ENCODE results near the gene UST.

The UST gene

DNA sequence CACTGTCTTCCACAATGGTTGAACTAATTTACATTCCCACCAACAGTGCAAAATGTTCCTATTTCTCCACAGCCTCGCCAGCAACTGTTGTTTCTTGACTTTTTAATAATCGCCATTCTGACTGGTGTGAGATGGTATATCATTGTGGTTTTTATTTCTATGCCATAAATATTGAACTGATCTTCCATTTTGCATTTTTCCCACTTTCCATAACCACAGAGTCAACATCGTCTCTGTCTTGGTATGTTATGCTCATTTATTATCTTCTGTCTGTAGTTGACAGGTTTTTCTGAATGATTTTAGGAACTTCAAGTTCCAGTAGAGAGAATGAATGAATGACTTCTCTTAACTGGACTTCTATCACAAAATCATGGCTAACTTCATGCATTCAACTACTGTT, 259.8 kb downstream of the UST start:
- no peak for DNase-seq (ENCODE audit: low read depth)

DNA sequence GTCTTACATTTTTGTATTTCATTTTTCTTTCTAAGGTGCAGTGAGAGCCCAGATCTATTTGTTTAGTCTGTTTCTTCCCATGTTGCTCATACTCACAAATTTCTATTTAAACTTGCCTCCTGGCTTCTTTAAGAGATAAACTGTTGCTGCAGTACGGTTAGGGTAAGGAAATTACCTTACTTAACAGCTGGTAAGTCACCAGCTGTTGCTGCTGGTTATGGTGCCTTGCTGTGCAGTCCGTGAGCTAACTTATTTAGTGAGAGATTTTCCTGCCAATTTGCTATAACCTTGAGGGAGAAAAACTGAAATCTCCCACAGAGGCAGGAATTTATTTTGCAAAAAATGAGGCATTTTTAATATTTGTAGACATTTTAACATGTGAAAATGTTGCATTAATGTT, 261.0 kb downstream of the UST start:
- DNase-seq (ENCODE audit: low read depth) = no peak

DNA sequence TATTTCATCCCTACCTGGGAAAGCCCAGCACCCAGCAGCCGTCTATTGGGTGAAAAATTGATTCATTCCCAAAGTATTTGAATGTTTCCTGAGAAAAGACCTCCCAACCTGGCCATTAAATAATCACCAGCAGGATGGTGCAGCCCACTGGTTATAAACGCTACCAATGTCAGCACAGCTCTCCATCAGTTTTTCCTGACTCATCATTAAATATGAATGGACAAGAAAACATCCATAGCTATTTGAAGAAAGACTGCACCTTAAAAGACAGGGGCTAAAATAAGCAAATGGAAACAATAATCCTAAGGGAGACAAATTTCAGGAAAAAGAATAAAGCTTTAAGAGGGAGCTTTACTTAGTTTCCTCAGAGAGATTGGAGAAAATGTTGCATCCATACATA, 261.9 kb downstream of the UST start:
- DNase-seq (ENCODE audit: low read depth) = no peak

DNA sequence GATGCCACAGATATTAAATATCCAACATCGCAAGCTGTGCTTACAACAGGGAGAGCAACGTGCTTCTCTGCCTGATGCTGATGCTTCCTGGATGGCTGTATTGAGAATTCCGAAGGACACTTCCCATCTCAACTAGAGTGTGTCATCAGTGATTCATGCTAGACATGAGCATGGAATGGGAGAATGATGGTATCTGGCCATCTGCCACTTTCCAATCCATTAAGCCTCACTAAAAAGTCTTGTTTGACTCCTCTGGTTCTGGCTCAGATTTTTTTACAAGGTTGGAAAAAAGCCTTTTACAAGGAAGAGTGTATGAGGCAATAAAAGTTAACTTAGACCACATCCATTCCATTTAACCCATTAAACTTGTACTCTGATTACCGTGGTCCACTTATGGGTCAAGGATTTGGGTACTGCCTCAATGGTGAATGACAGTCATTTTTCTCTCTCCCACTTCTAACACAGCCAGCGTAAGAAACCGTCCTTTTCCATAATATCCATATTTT, 265.3 kb downstream of the UST start:
- no peak for DNase-seq (ENCODE audit: low read depth)

DNA sequence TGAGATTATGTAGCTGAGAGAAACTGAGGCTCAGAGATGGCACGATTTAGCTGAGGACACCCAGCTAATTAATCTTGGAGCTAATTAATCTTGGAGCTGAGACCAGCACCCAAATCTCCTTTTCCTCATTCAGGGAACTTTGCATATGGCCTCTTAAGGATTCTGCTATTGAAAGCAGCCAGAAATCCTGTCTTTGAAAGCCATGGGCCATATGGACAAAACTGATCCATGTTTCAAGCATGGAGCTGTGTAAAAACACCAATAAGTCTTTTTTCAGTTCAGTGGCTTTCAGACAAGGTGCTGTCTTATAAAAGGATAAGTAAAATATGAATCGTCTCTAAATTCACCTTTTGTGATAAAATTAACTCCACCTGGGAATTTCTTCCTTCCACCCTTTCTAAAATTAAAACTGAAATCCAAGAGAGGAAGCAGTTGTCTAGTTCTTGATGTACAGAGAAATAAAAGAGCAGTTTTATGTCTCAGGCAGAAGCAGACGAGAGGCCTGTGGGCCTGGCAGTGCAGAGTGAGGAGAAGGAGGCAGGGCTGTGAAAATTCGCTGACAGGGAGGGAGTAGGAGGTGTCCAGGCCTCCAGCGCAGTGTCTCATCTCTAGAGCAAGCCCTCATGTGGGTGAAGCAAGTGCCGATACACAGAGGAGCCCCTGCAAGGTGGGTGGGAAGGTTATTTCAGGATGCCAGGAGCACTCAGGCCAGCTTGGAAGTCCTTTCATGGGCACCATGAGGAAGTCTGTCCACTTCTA, 266.9 kb downstream of the UST start:
- DNase-seq (ENCODE audit: low read depth) = no peak

DNA sequence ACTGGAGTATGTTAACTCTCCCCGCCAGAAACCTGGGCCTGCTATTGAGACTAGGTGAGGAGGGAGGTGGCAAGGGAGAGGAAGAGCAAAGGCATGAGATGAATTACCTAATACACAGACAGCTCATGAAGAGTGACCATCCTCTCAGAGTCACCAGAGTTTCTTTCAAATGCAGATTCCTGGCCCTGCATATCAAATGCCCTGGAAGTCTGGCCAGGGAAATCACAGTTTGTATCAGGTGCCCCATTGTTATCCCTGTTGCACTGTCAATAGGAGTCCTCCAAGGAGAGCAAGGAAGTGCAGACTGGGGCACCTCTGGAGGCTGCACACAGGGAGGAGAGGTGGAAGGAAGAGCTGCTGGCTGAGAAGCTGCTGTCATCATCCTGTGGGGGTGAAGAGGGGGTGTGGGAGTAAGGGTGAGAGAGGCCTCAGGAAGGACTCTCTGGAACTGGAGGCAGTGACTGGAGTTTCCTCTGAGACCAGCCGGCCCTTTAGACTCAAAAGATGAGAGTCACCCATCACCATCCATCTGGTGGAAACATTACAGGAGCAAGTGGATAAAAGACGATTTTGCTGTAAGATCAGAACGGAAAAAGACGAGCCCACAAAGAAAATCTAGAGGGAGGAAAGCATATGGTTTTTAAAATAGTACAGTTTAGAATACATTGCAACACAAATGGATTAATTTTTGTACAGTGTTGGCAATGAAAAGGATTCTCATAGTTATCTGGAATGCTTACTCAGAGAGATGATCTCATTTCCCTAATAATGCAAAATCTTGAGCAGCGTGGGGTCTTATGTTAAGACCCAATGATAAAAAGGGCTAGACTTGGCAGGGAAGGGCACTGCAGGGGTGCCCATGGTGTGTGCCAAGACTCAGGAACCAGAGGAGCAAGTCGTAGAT, 268.1 kb downstream of the UST start:
- no peak for DNase-seq (ENCODE audit: low read depth)

DNA sequence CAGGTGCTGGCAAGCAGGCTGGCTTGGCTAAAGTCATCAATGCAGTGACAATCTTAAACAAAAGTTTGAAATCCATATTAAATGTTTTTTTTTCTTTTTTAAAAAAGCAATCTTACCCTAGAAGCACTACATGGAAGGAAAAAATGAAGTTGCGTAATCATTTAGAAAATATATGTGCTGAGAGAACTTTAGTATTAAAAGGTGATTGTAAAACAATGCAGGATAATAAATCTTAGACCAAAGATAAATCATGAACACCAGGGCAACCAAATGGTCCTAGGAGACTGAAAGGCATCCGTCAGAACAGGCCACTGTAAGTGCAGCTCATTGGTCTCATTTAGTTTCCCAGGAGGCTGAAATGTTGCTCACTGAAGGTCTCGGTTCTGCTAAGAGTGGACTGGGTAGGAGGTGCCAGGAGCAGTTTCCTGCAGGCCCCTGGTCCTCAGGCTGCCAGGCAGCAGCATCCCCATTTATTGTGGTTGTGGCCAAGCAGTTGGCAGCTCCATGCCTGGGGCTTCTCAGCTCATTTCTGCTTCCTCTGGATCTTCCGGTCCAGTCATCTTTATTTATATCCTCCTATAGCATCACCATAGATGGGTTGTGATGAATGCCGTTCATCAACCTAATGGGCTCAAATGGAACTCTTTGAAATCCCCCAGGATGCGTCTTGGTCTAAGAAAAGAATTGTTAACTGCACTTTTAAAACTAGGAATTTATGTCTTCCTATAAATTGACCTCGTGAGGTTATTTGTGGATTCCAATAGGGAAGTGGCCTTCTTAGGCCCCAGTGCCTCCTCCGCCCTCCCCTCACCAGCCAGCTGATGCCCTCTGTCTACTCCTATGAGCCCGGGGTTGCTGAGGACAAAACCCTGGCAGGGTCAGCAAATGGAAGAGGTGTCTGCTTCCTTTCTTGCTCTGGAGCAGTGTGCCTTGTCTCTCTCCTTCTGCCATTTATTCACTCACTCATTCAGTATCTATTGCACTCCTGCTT, 269.0 kb downstream of the UST start:
- no peak for DNase-seq (ENCODE audit: low read depth)

DNA sequence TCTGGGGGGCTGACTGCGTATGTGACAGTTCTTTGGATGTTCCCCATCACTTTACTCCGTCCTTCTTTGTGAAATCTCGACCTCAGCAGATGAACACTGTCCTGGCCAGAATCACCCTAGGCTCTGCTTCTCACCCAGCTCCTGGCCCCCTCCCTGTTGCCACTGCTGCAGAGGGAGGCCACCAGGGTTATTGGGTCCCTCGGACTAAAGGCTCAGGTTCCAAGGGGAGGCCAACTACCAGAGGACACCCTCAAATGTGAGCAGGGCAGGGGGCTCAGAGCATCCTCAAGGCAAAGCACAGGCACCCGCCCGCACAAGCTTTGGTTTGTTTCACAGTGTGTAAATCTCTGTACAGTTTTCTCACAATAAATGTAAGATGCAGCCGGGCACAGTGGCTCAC, 269.9 kb downstream of the UST start:
- DNase-seq (ENCODE audit: low read depth) = no peak

DNA sequence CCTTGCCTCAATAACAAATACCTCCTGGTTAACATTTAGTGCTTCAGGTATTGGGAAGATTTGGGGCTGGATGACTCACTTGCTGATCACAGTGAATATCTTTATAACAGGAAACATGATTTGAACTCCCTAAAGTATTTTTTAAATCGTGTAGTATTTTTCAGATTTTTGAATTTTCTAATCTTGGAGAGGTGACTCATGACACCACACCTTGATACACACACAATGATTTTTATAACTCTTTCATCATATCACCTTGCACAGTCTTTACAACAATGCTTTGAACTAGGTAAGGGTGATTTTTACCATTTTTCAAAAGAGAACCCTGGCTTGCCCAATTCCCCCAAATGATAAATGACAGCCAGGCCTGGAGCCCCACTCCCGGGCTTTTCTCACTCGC, 273.5 kb downstream of the UST start:
- no peak for DNase-seq (ENCODE audit: low read depth)

DNA sequence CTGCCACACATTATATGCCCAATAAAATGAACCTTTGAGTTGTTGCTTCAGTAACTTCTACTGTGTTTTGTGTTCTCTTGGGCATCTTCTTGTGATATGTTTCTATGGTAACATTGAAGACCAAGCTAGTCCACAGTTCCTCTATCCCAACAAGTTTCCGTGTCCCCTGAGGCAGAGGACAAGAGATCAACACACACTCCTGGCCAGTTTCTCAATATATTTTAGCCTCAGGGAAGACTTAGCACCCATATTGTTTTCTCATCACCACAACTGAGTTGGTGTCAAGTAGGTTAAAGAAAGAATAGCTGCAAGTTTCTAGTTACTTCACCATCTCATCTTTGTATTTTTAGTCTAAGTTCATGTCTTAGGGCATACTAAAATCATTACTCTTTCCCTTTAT, 277.5 kb downstream of the UST start:
- no peak for DNase-seq (ENCODE audit: low read depth)

DNA sequence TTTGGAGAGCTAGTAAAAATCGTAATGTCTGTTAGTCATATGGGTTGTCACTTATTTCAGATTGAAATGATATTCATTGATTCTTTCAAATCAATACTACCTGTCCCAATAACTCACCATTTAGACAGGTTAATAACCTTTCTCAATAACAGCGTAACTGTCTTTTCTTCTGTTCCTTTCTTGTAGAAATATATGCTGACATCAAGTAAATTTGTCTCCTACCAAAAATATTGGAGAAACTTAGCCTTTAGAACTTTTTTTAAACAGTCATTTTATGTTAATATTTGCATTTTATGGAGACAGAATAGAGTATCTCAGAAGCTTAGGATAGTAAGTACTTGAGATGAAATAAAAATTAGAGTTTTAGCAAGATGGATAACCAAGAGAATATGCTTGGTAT, 278.2 kb downstream of the UST start:
- no peak for DNase-seq (ENCODE audit: low read depth)

DNA sequence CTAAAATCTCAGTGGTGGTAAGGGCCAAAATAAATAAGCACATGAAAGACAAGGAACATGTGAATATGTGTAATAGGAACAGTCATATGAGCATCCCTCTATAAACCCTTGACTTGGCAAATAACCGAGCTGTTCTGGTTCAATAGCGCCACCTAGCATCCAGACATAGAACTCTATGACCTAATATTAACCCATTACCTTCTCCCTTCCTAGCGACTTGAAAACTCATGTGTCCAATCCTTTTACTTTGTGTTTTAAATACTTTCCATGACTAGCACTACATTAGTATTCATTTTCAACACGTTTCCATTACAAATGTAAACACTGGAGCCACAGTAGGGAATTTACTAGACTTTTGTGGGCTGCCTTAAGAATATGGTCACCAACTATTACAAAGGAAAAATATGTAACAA, 279.7 kb downstream of the UST start:
- no peak for DNase-seq (ENCODE audit: low read depth)

DNA sequence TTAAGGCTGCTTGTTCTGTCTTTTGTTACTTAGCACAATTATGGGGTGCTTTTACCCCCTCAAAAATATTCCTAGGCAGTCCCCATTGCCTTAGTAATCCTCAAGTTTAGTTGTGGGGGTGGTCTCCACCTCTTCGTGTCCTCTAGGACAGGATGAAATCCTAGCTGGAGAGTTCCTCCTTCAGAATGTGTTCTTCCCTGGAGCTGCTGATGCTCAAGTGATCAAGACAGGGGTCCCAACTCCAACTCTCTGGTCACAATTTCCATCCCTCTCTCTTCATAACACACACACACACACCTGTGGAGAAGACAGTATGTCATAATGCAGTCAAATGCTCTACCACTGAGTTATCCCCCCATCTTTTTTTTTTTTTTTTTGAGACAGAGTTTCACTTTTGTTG, 280.7 kb downstream of the UST start:
- DNase-seq (ENCODE audit: low read depth) = no peak

DNA sequence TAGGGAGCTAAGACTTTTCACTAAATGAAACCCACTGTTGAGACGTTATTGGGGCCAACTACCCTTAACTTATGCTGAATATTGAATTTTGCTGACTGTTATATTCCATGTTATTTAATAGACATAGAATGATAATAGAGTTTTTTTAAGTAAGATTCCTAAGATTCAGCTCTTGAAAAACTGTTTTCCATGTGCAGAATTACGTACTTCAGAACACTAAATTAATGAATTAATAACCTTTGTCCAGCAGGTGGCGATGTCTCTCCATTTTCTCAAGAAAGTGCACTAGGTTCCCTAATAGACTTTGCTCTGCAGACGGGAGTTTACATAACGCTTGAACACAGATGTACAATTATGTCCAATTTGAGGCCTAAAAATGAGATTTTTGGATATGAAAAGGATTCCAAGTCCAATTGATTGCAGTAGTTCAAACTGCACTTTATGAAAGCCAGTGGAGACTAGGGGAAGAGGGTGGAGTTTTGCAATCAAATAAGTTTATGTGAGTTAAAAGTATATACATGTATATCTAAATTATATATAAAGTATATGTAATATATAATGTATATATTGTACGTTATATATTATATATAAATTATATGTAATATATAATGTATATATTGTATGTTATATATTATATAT, 282.1 kb downstream of the UST start:
- DNase-seq (ENCODE audit: low read depth) = peak; percentile 64

DNA sequence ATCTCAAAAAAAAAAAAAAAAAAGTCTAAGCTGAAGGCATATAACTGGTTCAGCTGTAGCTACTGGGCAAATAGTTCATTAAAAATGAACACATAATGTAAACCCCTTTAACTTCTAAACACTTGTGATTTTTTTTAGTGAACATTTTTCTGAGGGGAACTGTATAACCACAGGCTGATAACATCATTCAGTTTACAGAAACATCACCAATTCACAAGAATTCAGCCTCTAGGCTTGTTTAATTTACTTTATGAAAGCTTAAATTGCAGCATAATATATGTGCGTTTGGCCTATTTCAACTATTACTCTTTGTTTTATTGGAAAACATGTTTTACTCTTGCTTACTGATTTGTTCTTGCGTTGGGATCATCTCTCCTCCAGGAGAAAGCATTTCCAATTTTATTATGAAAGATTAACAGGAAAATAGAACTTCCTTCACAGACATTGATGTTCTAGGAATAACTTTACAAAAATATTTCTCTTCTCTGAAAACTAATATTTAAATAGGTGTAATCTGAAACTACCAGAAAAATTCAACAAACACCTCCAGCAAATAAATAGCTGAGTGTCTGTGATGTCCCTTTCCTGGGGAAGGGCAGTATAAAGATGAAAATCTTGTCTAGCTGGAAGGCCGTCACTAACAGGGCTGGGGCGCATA, 284.5 kb downstream of the UST start:
- DNase-seq (ENCODE audit: low read depth) = no peak

DNA sequence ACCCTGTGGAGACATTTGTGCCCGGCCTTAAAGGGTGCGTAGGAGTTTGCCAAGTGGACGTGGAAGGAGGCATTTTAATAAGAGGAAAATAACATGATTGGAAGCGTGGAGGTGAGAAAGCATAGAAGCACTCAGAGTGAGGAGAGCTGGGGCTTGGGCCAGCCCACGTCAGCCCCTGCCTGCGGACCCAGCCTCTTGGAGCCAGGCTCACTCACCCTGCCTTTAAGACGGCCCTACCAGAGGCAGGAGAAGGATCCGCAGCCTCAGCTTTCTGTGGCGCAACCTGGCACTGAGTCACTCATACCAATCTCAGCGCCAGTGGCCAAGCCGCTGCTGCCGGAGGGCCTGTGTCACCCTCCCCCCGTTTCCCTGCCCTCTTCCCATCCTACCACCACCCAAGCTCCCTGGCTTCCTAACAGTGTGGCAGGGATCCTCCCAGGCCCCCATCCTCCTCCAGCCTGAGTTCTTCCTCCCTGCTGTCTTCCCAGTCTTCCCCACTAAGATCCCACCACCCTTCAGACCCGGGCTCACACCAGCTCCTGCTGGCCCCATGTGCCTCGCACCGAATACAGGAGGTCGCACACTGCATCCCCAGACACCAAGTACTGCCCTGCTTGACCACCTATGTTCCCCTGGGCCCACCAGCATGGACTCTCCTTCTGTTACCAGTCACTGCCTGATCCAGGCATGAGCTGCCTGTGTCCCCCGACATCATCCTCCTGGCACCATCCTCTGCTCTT, 285.2 kb downstream of the UST start:
- no peak for DNase-seq (ENCODE audit: low read depth)

DNA sequence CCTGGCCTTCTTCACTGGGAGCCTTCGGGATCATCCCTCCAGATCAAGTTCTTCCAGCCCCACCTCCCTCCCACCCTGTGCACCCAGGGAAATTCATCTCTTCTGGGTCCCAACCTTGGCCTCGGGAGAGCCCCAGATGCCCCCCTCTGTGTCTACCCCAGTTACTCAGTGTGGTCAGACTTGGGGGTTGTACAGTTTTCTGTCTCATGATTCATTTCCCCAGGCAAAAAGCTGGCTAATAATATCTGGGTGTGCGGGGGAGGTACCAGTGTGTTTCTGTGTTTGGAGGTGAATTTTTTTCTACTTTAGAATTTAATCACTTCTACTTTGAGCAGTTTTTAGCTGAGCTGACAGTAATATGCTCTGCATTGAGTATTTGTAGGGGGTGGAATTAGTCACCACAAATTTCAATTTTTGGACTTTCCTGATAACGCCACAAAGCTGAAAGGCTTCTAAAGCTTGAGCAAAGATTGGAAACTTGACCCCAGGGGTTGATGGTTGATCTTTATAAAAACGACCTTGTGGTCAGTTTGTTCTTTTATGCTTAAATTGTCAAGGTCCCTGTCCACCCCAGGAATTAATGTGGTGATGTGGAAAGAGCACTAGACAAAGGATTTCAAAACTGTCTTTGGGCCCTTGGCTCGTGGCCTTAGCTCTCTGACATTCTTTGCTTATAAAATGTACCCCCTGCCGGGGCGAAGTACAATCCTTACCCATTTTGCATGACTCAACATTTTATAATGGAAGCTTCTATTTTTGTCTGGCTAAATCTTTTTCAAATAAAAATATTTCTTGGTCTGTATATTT, 286.0 kb downstream of the UST start:
- DNase-seq (ENCODE audit: low read depth) = no peak

DNA sequence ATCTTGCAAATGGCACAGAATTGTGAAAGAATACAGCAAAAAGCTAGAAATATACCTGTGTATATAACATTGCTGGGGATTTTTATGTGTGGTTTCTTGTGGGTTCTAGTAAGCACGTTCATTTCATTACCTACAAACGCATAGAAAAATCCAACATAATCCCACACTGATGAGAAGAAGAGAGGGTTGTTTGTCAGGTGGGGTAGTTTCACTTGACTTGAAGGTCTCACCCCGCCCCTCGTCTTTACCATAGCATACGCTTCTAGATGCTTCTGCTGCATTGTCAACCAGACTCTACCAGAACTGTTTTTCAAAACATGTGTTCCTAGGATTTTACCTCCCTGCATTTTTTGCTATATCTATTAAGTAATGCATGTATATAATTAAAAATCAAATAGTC, 286.6 kb downstream of the UST start:
- no peak for DNase-seq (ENCODE audit: low read depth)

DNA sequence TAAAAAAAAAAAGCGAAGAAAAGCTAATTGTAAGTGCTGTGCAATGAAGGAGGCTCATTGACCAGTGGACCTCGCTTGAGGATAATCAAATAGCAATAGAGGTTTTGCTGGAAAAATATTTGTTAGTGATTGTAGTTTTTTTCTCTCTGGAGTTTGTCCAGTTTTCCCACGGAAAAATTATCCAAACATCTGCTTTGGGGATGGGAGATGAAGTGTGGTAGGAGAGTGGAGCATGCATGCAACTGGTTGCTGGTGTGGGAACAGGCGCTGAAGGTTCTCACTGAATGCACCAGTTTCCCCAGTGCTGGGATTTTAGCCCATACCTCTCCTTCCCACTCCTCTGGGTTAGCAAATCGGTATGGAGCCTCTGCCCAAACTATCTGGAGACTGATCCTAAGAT, 288.9 kb downstream of the UST start:
- no peak for DNase-seq (ENCODE audit: low read depth)

All from activated T-cell treated with anti-CD3 and anti-CD28 coated beads for 1 hour (primary cell).